HCT116 (cell line): ENCODE results near the gene DFFA.

Experiments
- CEBPB ChIP-seq: IDR thresholded peaks from 2 replicates; pipeline ENCODE4 v1.6.1; 2012; ENCODE audit warnings: low read depth
- EZH2 ChIP-seq: fragments of 200-600 bp; sonication (generic); IDR thresholded peaks from 2 replicates; pipeline ENCODE4 v1.6.1; 2017; ENCODE audit warnings: antibody characterized with exemption, mixed run types
- JUND ChIP-seq: IDR thresholded peaks from 2 replicates; pipeline ENCODE4 v1.6.1; 2012
- MAX ChIP-seq: IDR thresholded peaks from 2 replicates; pipeline ENCODE4 v1.6.1; 2012
- POLR2A ChIP-seq: IDR thresholded peaks from 2 replicates; pipeline ENCODE4 v1.7.0; 2011; ENCODE audit warnings: borderline replicate concordance; ENCODE audit not compliant: insufficient read depth, insufficient read length; ENCODE audit errors: extremely low read depth

DNA sequence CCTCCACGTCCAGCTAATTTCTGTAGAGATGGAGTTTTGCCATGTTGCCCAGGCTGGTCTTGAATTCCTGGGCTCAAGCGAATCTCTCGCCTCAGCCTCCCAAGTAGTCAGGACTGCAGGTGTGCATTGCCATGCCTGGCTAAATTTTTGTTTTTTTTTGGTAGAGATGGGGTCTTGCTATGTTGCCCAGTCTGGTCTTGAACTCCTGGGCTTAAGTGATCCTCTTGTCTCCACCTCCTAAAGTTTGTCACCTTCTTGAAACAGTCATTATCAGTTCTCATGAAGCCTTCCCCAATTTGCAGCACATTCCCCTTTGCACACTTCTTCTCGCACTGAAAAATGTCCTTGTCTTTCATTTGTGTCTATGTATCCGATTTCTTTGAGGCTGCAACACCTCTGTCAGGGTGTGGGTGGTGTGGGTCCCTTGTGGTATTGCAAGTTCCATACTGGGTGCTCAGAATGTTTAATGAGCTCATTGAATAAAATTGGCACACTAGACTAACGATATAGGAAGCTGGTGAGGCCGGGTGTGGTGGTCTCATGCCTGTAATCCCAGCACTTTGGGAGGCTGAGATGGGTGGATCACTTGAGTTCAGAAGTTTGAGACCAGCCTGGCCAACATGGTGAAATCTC is 25.4 kb downstream of the DFFA start:
- no peak for TF ChIP-seq EZH2
- TF ChIP-seq MAX, result no peak
- no peak for TF ChIP-seq POLR2A
- no peak for TF ChIP-seq JUND
- TF ChIP-seq CEBPB, result no peak
